Cortex of kidney (tissue), 1 donor: ENCODE data around the gene NCOA6.
"Not testable (repeated sequence)": the region's sequence is repeated elsewhere in the genome, so short reads cannot be mapped to it uniquely, and the experiment has no call there.

Experiments used
- DNase-seq: peaks from one replicate; lab custom pipeline; 2025; lab: John Stamatoyannopoulos, UW

NCOA6 gene

GRCh38 chr20:34719242-34720017 is 106.0 kb downstream of the NCOA6 start:
- not testable (repeated sequence) for DNase-seq

GRCh38 chr20:34717230-34718095 is 108.0 kb downstream of the NCOA6 start:
- no peak for DNase-seq

- no peak for DNase-seq
These were observed 108.6 kb downstream of the NCOA6 start for GRCh38 chr20:34716921-34717229.

- no peak for DNase-seq
These were observed 110.1 kb downstream of the NCOA6 start for GRCh38 chr20:34715384-34715783.

- DNase-seq: not testable (repeated sequence)
These were observed 111.4 kb downstream of the NCOA6 start for GRCh38 chr20:34713944-34714515.

- DNase-seq: no peak
These were observed 112.1 kb downstream of the NCOA6 start for GRCh38 chr20:34713194-34713943.

- no peak for DNase-seq
These were observed 112.8 kb downstream of the NCOA6 start for GRCh38 chr20:34712525-34713192.

GRCh38 chr20:34711813-34712430 is 113.5 kb downstream of the NCOA6 start:
- no peak for DNase-seq

- DNase-seq: no peak
These were observed 114.4 kb downstream of the NCOA6 start for GRCh38 chr20:34710861-34711574.

- no peak for DNase-seq
These were observed 114.9 kb downstream of the NCOA6 start for GRCh38 chr20:34710568-34710839.

GRCh38 chr20:34709831-34710567 is 115.5 kb downstream of the NCOA6 start:
- DNase-seq: no peak

- DNase-seq: peak; percentile 30
These were observed 116.2 kb downstream of the NCOA6 start for GRCh38 chr20:34709044-34709830.

GRCh38 chr20:34708621-34709043 is 116.8 kb downstream of the NCOA6 start:
- DNase-seq: no peak

- DNase-seq: no peak
These were observed 118.3 kb downstream of the NCOA6 start for GRCh38 chr20:34706912-34707784.

GRCh38 chr20:34706302-34706875 is 119.1 kb downstream of the NCOA6 start:
- no peak for DNase-seq

GRCh38 chr20:34705397-34706301 is 119.8 kb downstream of the NCOA6 start:
- DNase-seq: no peak

GRCh38 chr20:34705008-34705396 is 120.4 kb downstream of the NCOA6 start:
- DNase-seq: no peak
